K562 (cell line): ENCODE measurements around the gene LPCAT2. TPM values are rescaled to one million over a fixed set of nuclear protein-coding genes. Genes with fewer than 3 reads are reported as not detected.

Experiments
- ATAC-seq: fragments of 200-7000 bp; cut with Tn5 transposase; 3 replicates; pipeline ENCODE4 v1.9.1; 2020; ENCODE audit warnings: moderate library complexity
- BruUV-seq: library from RNA; stranded (reverse); fragments of 400-500 nt; replicated peaks from 2 replicates; lab custom pipeline; 2021; lab: Mats Ljungman, UMichigan
- CTCF ChIA-PET: fragments of 300-600 bp; formaldehyde crosslinking; extraction: SDS; loops from one replicate; lab custom pipeline; 2021; ENCODE audit warnings: low intra/inter-chr PET ratio; lab: Yijun Ruan, JAX
- POLR2A ChIA-PET: fragments of 300-600, 350-650 bp; sonication (Branson Sonifier 250); formaldehyde crosslinking; extraction: SDS; loops from one replicate; lab custom pipeline; 2021; ENCODE audit warnings: antibody characterized with exemption, inconsistent platforms; lab: Yijun Ruan, JAX
- DNase-seq, 4 experiments: peaks; one replicate each; pipeline versions ENCODE4 v3.0.0 to v3.0.0-alpha.2; 2011 to 2018; ENCODE audit warnings: low spot score in 3 of 4, mixed read lengths in 3 of 4; ENCODE audit errors: extremely low read depth in 1 of 4
- FAIRE-seq: peaks from 2 replicates; lab custom pipeline; 2011; peaks lifted over from hg19 to GRCh38; lab: Jason Lieb, UNC
- H2AFZ ChIP-seq: 2 replicates; pipeline ENCODE4 v1.6.0; 2011; ENCODE audit warnings: low read depth, low read length, control low read depth, inconsistent platforms
- H3K27ac ChIP-seq: fragments of 200-600 bp; 3 replicates; pipeline ENCODE4 v1.8.0; 2011; ENCODE audit warnings: low read depth, mild to moderate bottlenecking, control low read depth, inconsistent platforms, low read length, moderate library complexity, mixed read lengths; ENCODE audit errors: extremely low read depth
- H3K27me3 ChIP-seq, 2 experiments: fragments of 300-600 bp in 1 of 2; 2 replicates in 1 of 2; 3 replicates in 1 of 2; pipeline versions ENCODE4 v1.6.0 to v1.8.0; 2011; ENCODE audit warnings: inconsistent platforms in 2 of 2, low read length in 2 of 2, mild to moderate bottlenecking in 1 of 2, mixed read lengths in 1 of 2, moderate library complexity in 1 of 2; ENCODE audit not compliant: control insufficient read depth in 2 of 2, insufficient read depth in 2 of 2
- H3K36me3 ChIP-seq: fragments of 300-600 bp; 3 replicates; pipeline ENCODE4 v1.8.0; 2011; ENCODE audit warnings: mild to moderate bottlenecking, low read length, inconsistent platforms; ENCODE audit not compliant: control insufficient read depth, insufficient read depth
- H3K4me1 ChIP-seq, 2 experiments: fragments of 200-600 bp in 1 of 2; replicated peaks in 1 of 2; 2 replicates in 1 of 2; 3 replicates in 1 of 2; pipeline versions ENCODE4 v1.5.1 to v1.8.0; 2011; ENCODE audit warnings: inconsistent platforms in 2 of 2, low read length in 2 of 2, mild to moderate bottlenecking in 1 of 2, mixed read lengths in 1 of 2, moderate library complexity in 1 of 2; ENCODE audit not compliant: control insufficient read depth in 2 of 2, insufficient read depth in 2 of 2
- H3K4me2 ChIP-seq: 2 replicates; pipeline ENCODE4 v1.6.1; 2011; ENCODE audit warnings: low read length, control low read depth, inconsistent platforms, mixed read lengths; ENCODE audit not compliant: insufficient read depth
- H3K4me3 ChIP-seq: fragments of 200-600 bp; sonication (generic), shearing (Covaris generic); 2 replicates; pipeline ENCODE4 v1.5.1; 2016; ENCODE audit warnings: control low read depth, inconsistent platforms
- H3K79me2 ChIP-seq: fragments of 200-600 bp; 3 replicates; pipeline ENCODE4 v1.8.0; 2011; ENCODE audit warnings: low read length, inconsistent platforms; ENCODE audit not compliant: control insufficient read depth, insufficient read depth
- H3K9ac ChIP-seq, 2 experiments: 2 replicates each; pipeline versions ENCODE4 v1.6.0 to v1.6.1; 2011; ENCODE audit warnings: low read depth in 2 of 2, low read length in 2 of 2, control low read depth in 1 of 2, inconsistent platforms in 1 of 2, mild to moderate bottlenecking in 1 of 2, mixed read lengths in 1 of 2; ENCODE audit not compliant: insufficient read depth in 1 of 2
- H3K9me1 ChIP-seq: one replicate; pipeline ENCODE4 v1.6.0; 2011; ENCODE audit warnings: inconsistent platforms, mild to moderate bottlenecking, low read length, moderate library complexity; ENCODE audit not compliant: control insufficient read depth, insufficient read depth
- H3K9me3 ChIP-seq: replicated peaks from 2 replicates; pipeline ENCODE4 v1.5.1; 2011; ENCODE audit warnings: low read depth, low read length, inconsistent platforms; ENCODE audit not compliant: control insufficient read depth, insufficient read depth
- H4K20me1 ChIP-seq: replicated peaks from 2 replicates; pipeline ENCODE4 v1.6.1; 2011; ENCODE audit warnings: low read length, inconsistent platforms, mixed read lengths; ENCODE audit not compliant: control insufficient read depth, insufficient read depth
- FIP1L1 ChIP-seq: fragments of 200-400 bp; formaldehyde crosslinking; IDR thresholded peaks from 2 replicates; pipeline ENCODE4 v1.6.1; 2018; ENCODE audit warnings: mild to moderate bottlenecking, low read depth, low read length; ENCODE audit not compliant: poor library complexity, severe bottlenecking
- MEIS2 ChIP-seq: fragments of 450-650 bp; IDR thresholded peaks from 2 replicates; pipeline ENCODE4 v1.6.1; 2014; ENCODE audit warnings: mild to moderate bottlenecking; ENCODE audit not compliant: partially characterized antibody
- PRMT5 ChIP-seq: sonication (generic); formaldehyde crosslinking; IDR thresholded peaks from 2 replicates; pipeline ENCODE4 v1.5.0; 2020; ENCODE audit warnings: missing genetic modification reagents
- ZNF134 ChIP-seq: fragments of 250-450 bp; sonication (Bioruptor Pico); conservative IDR thresholded peaks from 2 replicates; pipeline ENCODE4 v1.4.0; 2020
- WGBS: fragments of 100-300 bp; shearing (Covaris generic); methylation state at CpG from one replicate; pipeline ENCODE4 v1.1.6; 2016; ENCODE audit warnings: low coverage, mixed read lengths; ENCODE audit not compliant: insufficient coverage; ENCODE audit errors: missing lambda C conversion rate; 5-methylcytosine and 5-hydroxymethylcytosine counted together
- in situ Hi-C: fragments of 300-500 bp; cut with MboI; formaldehyde crosslinking; loops from 4 replicates; pipeline ENCODE4 v1.15.0; 2018; ENCODE audit warnings: inconsistent platforms, mixed read lengths
- intact Hi-C: fragments of 100-400 bp; cut with micrococcal nuclease; formaldehyde crosslinking; loops from 2 replicates; pipeline ENCODE4 v1.14.2; 2022
- polyA plus RNA-seq, 8 experiments: library from polyadenylated mRNA; depleted of rRNA in 4 of 8; stranded (reverse) in 5 of 8; unstranded in 3 of 8; fragments of >200 nt; fragmentation: Nextera tagmentation in 2 of 8; fragmentation: Illumina TruSeq in 1 of 8; extraction: Ambion mirVana in 2 of 8; extraction: Trizol in 1 of 8; gene quantifications; 2 replicates each; pipeline versions ENCODE4 v1.2.1 to v1.2.3, GENCODE V29; 2011 to 2014; ENCODE audit warnings: inconsistent platforms in 1 of 8, missing spikeins in 1 of 8
- total RNA-seq, 7 experiments: library from RNA; depleted of rRNA in 6 of 7; stranded (reverse); fragments of >200 nt in 6 of 7; fragmentation: Illumina TruSeq in 2 of 7; extraction: Trizol in 2 of 7; gene quantifications; 2 replicates each; pipeline versions ENCODE4 v1.2.1 to v1.2.3, GENCODE V29; 2011 to 2021; ENCODE audit warnings: low replicate concordance in 1 of 7
- TF ChIP-seq, protein P1 (sequence below): fragments of 450-650 bp; IDR thresholded peaks from 2 replicates; pipeline ENCODE4 v1.6.1; 2016; ENCODE audit warnings: borderline replicate concordance
- TF ChIP-seq, protein P2 (sequence below): fragments of 450-650 bp; IDR thresholded peaks from 2 replicates; pipeline ENCODE4 v1.6.1; 2016
- TF ChIP-seq, protein P3 (sequence below), 2 experiments: IDR thresholded peaks in 1 of 2; conservative IDR thresholded peaks in 1 of 2; 2 replicates each; pipeline ENCODE4 v1.6.1; 2016; ENCODE audit warnings: low read depth in 2 of 2, mild to moderate bottlenecking in 1 of 2, missing compliant biosample characterization in 1 of 2, missing genetic modification characterization in 1 of 2, moderate library complexity in 1 of 2

The LPCAT2 gene
- total and polyA plus RNA-seq, 9 of the 15 experiments (the other 6 are each of a cell fraction or from before 2014, with no cell fraction given) = 2.9 to 15.0 (median 7.3) TPM

DNA sequence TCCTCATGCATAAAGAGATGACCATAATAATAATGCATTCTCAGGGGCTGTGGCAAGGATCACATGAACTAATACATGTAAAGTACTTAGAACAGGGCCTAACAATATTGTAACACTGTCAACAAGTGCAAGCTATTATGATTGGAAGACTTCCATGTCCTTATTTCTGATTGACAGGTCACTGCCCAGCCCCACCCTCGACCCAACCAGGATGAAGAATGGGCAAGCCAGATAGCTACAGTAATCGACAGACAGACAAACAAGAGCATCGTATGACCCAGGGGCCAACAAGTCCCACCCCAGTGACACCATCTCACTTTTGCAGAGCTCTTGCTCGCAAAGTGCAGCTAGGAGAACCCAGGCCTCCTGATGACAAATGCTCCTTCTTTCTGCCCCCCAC is 44.5 kb upstream of the LPCAT2 start:
- WGBS = 2% methylated on average over 4 of the region's 4 CpGs

More for the DNA sequence above, 44.5 kb upstream of the LPCAT2 start:
- Histone ChIP-seq H3K27ac (no peak overlapping the region), H3K9me1 (no peaks in the 10 kb centered on the region), H3K27me3 (peaks cover 8 to 24% of the 10 kb centered on the region in 2 experiments; a peak in 3 of 5 replicates), H4K20me1 (no peaks in the 10 kb centered on the region; the same call in 1 of the 2 replicates), H3K36me3 (no peaks in the 10 kb centered on the region), H3K4me3 (no peak overlapping the region), H3K4me2 (no peak overlapping the region), H3K79me2 (no peaks in the 10 kb centered on the region), H3K4me1 (no peaks in the 10 kb centered on the region), H2AFZ (no peak overlapping the region), H3K9me3 (no peaks in the 10 kb centered on the region), H3K9ac (no peak overlapping the region)
- no peak for FAIRE-seq
- CTCF ChIA-PET = interaction anchor here (0.6 to 7.2 kb wide), 11 partner anchors 31 to 854 kb away, joined by 3 to 139 read pairs (median 7); no protein-coding TSS in a partner anchor
- in situ Hi-C loops = loop anchor here (10.0 kb wide), 1 partner anchor 860 kb away; no protein-coding TSS in a partner anchor
- POLR2A ChIA-PET = interaction anchor here (1.2 kb wide), 1 partner anchor 78 kb away, joined by 3 read pairs; no protein-coding TSS in a partner anchor
- no peak for DNase-seq
- BruUV-seq = no TSS peak
- TF ChIP-seq, protein P1, sequence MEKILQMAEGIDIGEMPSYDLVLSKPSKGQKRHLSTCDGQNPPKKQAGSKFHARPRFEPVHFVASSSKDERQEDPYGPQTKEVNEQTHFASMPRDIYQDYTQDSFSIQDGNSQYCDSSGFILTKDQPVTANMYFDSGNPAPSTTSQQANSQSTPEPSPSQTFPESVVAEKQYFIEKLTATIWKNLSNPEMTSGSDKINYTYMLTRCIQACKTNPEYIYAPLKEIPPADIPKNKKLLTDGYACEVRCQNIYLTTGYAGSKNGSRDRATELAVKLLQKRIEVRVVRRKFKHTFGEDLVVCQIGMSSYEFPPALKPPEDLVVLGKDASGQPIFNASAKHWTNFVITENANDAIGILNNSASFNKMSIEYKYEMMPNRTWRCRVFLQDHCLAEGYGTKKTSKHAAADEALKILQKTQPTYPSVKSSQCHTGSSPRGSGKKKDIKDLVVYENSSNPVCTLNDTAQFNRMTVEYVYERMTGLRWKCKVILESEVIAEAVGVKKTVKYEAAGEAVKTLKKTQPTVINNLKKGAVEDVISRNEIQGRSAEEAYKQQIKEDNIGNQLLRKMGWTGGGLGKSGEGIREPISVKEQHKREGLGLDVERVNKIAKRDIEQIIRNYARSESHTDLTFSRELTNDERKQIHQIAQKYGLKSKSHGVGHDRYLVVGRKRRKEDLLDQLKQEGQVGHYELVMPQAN = no peak
- TF ChIP-seq FIP1L1 (no peak), MEIS2 (no peak), PRMT5 (no peak), ZNF134 (no peak)
- TF ChIP-seq, protein P2, sequence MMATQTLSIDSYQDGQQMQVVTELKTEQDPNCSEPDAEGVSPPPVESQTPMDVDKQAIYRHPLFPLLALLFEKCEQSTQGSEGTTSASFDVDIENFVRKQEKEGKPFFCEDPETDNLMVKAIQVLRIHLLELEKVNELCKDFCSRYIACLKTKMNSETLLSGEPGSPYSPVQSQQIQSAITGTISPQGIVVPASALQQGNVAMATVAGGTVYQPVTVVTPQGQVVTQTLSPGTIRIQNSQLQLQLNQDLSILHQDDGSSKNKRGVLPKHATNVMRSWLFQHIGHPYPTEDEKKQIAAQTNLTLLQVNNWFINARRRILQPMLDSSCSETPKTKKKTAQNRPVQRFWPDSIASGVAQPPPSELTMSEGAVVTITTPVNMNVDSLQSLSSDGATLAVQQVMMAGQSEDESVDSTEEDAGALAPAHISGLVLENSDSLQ = peak; percentile 89
- TF ChIP-seq, protein P3, sequence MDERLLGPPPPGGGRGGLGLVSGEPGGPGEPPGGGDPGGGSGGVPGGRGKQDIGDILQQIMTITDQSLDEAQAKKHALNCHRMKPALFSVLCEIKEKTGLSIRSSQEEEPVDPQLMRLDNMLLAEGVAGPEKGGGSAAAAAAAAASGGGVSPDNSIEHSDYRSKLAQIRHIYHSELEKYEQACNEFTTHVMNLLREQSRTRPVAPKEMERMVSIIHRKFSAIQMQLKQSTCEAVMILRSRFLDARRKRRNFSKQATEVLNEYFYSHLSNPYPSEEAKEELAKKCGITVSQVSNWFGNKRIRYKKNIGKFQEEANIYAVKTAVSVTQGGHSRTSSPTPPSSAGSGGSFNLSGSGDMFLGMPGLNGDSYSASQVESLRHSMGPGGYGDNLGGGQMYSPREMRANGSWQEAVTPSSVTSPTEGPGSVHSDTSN (CRISPR knock-in tag; IDR thresholded peaks at IDR 0.05; ENCODE audit: low read depth) = no peak
- TF ChIP-seq, protein P3 (tag; conservative IDR thresholded peaks at IDR 0.05; ENCODE audit: low read depth) = peak; percentile 64; the same call in 1 of the 2 replicates
- no peak for ATAC-seq
- intact Hi-C loops = loop anchor here (2.0 to 10.0 kb wide), 2 partner anchors 480 to 854 kb away; no protein-coding TSS in a partner anchor
